GM18873 (cell line): ENCODE measurements around the gene CD81.
"Not testable (repeated sequence)": the region's sequence is repeated elsewhere in the genome, so short reads cannot be mapped to it uniquely, and the experiment has no call there.

ENCODE experiments used
- ATAC-seq: cut with Tn5 transposase; IDR thresholded peaks from one replicate; pipeline ENCODE4 v1.9.1; 2021; ENCODE audit warnings: mild to moderate bottlenecking, moderate library complexity, moderate number of reproducible peaks; ENCODE audit not compliant: unreplicated experiment, low FRiP score

The CD81 gene

DNA sequence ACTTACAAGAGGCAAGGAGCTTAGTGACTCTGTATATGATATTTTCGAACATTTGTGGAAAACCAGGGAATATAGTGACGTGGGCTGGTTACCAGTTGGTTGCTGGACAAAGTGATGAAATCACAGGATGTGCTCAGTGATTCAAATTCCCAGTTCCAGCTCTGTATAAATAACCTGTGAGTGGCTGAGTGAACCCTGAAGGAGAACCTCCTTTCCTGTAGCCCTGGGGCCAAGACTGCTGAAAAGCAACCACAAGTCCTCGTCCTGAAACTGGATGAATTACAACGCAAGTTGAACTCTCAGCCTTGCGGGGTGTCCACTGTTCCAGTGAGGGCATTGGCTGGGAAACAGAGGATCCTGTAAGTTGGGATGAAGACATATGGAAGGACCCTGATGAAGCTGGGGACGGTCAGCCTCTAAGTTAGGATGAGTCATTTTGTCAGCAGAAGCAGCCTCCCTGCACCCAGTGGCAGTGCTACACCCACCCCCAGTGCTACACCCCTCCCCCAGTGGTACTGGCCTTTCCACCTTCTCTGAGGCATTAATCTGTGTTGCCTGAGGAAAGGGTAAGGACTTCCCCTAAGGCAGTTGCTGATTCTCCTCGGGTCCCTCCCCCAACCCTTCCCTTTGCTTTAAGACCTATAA, 22.0 kb upstream of the CD81 start:
- no peak for ATAC-seq

- no peak for ATAC-seq
Observed at GRCh38 chr11:2357246-2357645, 19.9 kb upstream of the CD81 start.

- ATAC-seq: not testable (repeated sequence)
Observed at GRCh38 chr11:2357651-2358050, 19.5 kb upstream of the CD81 start.

GRCh38 chr11:2358754-2359442, 18.2 kb upstream of the CD81 start:
- ATAC-seq: no peak

- ATAC-seq: no peak
Observed at GRCh38 chr11:2359557-2359956, 17.6 kb upstream of the CD81 start.

DNA sequence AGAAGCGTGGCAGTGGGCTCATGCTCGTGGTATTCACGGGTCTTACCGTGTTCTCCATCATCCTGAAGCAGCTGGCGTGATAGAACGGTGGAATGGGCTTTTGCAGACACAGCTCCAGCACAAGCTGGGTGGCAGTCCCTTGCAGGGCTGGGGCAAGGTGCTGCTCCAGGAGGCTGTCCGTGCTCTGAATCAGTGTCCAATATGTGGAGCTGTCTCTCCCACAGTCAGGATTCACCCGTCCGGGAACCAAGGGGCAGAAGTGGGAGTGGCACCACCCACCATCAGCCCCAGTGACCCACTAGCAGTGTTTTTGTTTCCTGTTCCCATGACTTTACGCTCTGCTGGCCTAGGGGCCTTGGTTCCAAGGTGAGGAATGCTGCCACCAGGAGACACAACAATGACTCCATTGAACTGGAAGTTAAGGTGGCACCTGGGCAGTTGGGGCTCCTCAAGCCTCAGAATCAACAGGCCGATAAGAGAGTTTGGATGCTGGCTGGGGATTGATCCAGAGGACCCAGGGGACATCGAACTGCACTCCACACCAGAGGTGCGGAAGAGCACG, 16.9 kb upstream of the CD81 start:
- no peak for ATAC-seq

GRCh38 chr11:2361565-2361964, 15.5 kb upstream of the CD81 start:
- ATAC-seq: no peak

- ATAC-seq: no peak
Observed at GRCh38 chr11:2362414-2362813, 14.7 kb upstream of the CD81 start.

GRCh38 chr11:2363130-2363529, 14.0 kb upstream of the CD81 start:
- ATAC-seq: no peak

GRCh38 chr11:2363577-2364370, 13.3 kb upstream of the CD81 start:
- no peak for ATAC-seq

GRCh38 chr11:2364386-2364785, 12.7 kb upstream of the CD81 start:
- not testable (repeated sequence) for ATAC-seq

DNA sequence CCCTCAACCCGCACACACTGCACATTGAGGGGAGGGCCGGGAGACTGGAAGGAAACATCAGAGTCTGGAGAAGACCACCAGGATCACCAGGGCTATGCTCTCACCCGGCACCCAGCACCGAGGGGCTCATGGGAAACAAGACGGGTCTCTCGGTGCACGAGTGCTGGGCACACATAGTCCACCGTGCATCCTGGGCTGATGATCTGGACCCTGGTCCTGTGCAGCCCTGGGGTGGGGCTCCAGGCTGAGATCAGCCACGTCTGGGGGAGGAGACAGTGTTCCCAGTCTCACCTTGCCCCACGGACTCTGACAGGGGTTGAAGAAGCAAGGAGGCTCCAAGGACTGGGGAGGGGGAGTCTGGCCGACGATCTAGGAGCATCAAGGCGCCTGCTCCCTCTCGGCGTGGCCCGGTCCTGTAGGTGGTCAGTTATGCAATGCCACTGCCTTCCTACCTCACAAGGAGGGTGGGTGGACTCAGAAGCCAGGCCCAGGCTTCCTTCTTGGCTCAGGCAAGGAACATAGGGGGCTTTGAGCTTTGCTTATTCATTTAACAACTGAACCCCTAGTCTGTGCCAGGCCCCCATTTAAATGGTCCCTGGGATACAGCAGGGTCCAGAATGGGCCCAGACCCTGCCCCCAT, 11.4 kb upstream of the CD81 start:
- ATAC-seq: no peak

- no peak for ATAC-seq
Observed at GRCh38 chr11:2366276-2366675, 10.8 kb upstream of the CD81 start.

DNA sequence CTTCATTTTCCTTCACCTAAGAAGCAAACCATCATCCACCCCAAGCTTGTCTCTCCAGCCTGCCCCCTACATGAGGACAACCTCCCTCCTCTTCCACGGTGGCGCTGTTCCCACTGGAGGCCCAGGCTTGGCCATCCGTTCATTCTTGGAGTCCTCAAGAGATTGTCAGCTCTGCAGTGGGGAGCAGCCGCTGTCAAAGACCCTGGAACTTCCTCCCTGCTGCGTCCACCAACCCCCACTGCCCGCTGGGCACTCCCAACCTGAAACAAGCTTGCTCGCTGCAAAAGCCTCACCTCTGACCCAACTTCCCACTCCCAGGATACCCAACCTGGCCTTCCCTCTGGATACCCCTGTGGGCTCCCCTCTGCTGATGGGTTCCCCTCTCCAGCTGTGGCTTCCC, 10.4 kb upstream of the CD81 start:
- ATAC-seq: no peak

DNA sequence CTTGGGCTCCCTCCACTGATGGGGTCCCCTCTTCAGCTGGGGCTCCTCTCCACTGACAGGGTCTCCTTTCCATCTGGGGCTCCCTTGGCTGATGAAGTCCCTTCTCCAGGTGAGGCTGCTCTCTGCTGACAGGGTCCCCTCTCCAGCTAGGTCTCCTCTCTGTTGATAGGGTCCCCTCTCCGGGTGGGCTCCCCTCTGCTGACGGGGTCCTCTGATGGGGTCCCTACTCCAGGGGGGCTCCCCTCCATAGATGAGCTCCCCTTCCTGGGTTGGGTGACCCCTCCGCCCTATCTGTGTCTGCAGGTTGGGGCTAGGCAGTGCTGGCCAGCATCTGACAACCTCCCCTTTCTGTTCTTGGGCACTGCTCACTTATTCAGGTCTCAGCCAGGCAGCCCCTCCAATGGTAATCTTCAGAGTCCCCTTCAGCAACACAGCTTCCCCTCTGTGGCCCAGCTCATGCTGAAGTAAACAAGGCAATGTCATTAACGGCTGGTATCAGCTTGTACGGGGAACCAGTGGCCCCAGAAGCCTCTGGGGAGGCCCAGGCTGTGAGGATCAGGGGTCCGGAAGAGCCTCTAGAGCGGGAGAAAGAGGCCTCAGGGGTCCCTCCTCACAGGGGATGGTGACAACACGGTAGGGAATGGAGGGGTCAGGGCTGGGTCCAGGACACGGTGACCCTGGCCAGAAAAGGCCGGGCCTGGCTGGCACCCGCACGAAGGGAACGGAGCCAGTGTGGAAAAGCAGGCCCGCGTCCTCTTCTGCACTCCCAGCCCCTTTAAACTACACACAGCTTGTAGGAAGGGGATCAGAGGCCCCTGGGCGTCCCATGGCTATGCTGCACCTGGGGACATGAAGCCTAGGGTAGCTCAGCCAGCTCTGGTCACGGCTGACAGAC, 9.6 kb upstream of the CD81 start:
- no peak for ATAC-seq

- no peak for ATAC-seq
Observed at GRCh38 chr11:2368178-2368850, 8.8 kb upstream of the CD81 start.

DNA sequence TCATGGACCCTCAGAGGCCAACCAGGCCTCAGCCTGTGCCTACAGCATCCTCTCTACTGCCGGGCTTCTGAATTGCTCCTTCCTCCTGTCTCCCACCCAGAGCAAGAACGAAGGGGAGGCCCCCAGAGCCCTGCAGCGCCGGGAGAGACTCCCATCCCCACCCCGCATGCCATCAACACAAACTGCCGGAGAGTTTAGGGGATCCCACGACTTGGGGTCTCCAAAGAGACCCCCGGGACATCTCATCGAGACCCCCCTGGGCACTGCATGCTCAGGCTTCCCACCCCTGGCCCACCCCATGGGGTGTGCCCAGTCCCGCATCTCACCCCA, 8.3 kb upstream of the CD81 start:
- no peak for ATAC-seq

DNA sequence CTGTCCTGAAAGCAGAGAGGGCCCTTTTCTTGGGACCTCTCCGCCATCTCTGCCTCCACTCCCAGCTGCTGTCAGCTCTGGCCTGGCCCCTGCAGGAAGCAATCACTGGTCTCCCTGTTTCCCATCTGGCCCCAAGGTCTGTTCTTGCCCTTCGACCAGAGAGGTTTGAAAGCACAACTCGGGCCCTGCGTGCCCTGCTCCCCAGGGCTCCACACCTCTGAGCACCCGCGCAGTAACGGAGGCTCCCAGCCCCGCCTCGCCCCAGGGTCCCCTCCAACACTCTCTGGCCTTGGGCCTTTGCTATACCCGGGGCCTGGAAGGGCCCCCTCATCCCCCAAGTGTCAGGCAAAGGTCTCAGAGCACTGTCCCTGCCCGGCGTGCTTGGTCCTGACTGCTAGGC, 7.8 kb upstream of the CD81 start:
- ATAC-seq: no peak

GRCh38 chr11:2369896-2370295, 7.2 kb upstream of the CD81 start:
- no peak for ATAC-seq
